HCT116 (cell line): ENCODE measurements around the gene FLVCR1. TPM values are rescaled to one million over a fixed set of nuclear protein-coding genes. Genes with fewer than 3 reads are reported as not detected.

Source experiments
- ATAC-seq: fragments of 200-7000 bp; cut with Tn5 transposase; 2 replicates; pipeline ENCODE4 v1.9.1; 2020; ENCODE audit warnings: mild to moderate bottlenecking, moderate library complexity
- BruUV-seq: library from RNA; stranded (reverse); fragments of 400-500 nt; replicated peaks from 2 replicates; lab custom pipeline; 2021; lab: Mats Ljungman, UMichigan
- CTCF ChIA-PET: fragments of 300-600 bp; sonication (Branson Sonifier 250); formaldehyde crosslinking; loops from one replicate; lab custom pipeline; 2021; ENCODE audit warnings: antibody characterized with exemption; lab: Charles Lee
- POLR2A ChIA-PET: fragments of 300-600, 350-600 bp; sonication (Branson Sonifier 250); formaldehyde crosslinking; loops from one replicate; lab custom pipeline; 2021; ENCODE audit warnings: antibody characterized with exemption; lab: Charles Lee
- RAD21 ChIA-PET, 2 experiments: fragments of 300-600 bp; sonication (Branson Sonifier 250); formaldehyde crosslinking; loops; one replicate each; lab custom pipeline; 2023; ENCODE audit warnings: low total read pairs in 2 of 2; ENCODE audit not compliant: uncharacterized antibody in 2 of 2, unreplicated experiment in 2 of 2, low non-redundant PET in 1 of 2; lab: Charles Lee
- DNase-seq: peaks from one replicate; pipeline ENCODE4 v3.0.0-alpha.2; 2010; ENCODE audit warnings: low read depth, low spot score
- H2AFZ ChIP-seq: fragments of 200-600 bp; shearing (Covaris generic), sonication (generic); 2 replicates; pipeline ENCODE4 v1.6.1; 2017; ENCODE audit warnings: low read depth, mixed run types, mixed read lengths, antibody characterized with exemption, low read length; ENCODE audit not compliant: poor library complexity, severe bottlenecking
- H3K27ac ChIP-seq: 2 replicates; pipeline ENCODE4 v1.5.1; 2012; ENCODE audit warnings: low read depth, low read length
- H3K27me3 ChIP-seq: fragments of 200-600 bp; sonication (generic); 2 replicates; pipeline ENCODE4 v1.6.1; 2016; ENCODE audit warnings: mixed run types, low read length, mixed read lengths; ENCODE audit not compliant: insufficient read depth
- H3K36me3 ChIP-seq, 2 experiments: fragments of 200-500 bp in 1 of 2; fragments of 200-600 bp in 1 of 2; sonication (Bioruptor generic) in 1 of 2; sonication (generic) in 1 of 2; 2 replicates each; pipeline versions ENCODE4 v1.5.1 to v1.6.1; 2014 to 2016; ENCODE audit warnings: low read length in 2 of 2, inconsistent platforms in 1 of 2, mixed read lengths in 1 of 2, mixed run types in 1 of 2; ENCODE audit not compliant: insufficient read depth in 2 of 2, control insufficient read depth in 1 of 2
- H3K4me1 ChIP-seq, 2 experiments: fragments of 200-600 bp in 1 of 2; sonication (generic) in 1 of 2; 2 replicates each; pipeline versions ENCODE4 v1.5.1 to v1.6.1; 2012 to 2017; ENCODE audit warnings: low read length in 2 of 2, inconsistent platforms in 1 of 2, mild to moderate bottlenecking in 1 of 2, mixed read lengths in 1 of 2, mixed run types in 1 of 2, moderate library complexity in 1 of 2; ENCODE audit not compliant: insufficient read depth in 2 of 2, control insufficient read depth in 1 of 2
- H3K4me2 ChIP-seq: fragments of 200-600 bp; sonication (generic); 2 replicates; pipeline ENCODE4 v1.6.1; 2017; ENCODE audit warnings: mixed run types, low read length, mixed read lengths
- H3K4me3 ChIP-seq, 2 experiments: fragments of 200-600 bp in 1 of 2; sonication (generic) in 1 of 2; replicated peaks in 1 of 2; 2 replicates each; pipeline ENCODE4 v1.5.1; 2011 to 2016; ENCODE audit warnings: low read length in 2 of 2, control low read depth in 1 of 2, low read depth in 1 of 2, mild to moderate bottlenecking in 1 of 2, mixed read lengths in 1 of 2, mixed run types in 1 of 2
- H3K79me2 ChIP-seq: fragments of 200-600 bp; sonication (generic); 2 replicates; pipeline ENCODE4 v1.6.1; 2017; ENCODE audit warnings: mild to moderate bottlenecking, mixed run types, low read length, moderate library complexity, mixed read lengths; ENCODE audit not compliant: insufficient read depth
- H3K9ac ChIP-seq: fragments of 200-600 bp; sonication (generic); 2 replicates; pipeline ENCODE4 v1.6.1; 2016; ENCODE audit warnings: low read length, mixed read lengths
- H3K9me2 ChIP-seq: fragments of 200-600 bp; sonication (generic), shearing (Covaris generic); 2 replicates; pipeline ENCODE4 v1.6.1; 2017; ENCODE audit warnings: mixed run types, mild to moderate bottlenecking, moderate library complexity; ENCODE audit not compliant: insufficient read depth
- H3K9me3 ChIP-seq, 2 experiments: fragments of 200-500 bp in 1 of 2; fragments of 200-600 bp in 1 of 2; sonication (Bioruptor generic) in 1 of 2; sonication (generic) in 1 of 2; 2 replicates each; pipeline ENCODE4 v1.6.1; 2014 to 2017; ENCODE audit warnings: low read length in 2 of 2, mixed read lengths in 2 of 2, inconsistent platforms in 1 of 2, low read depth in 1 of 2, mild to moderate bottlenecking in 1 of 2, mixed run types in 1 of 2, moderate library complexity in 1 of 2; ENCODE audit not compliant: control insufficient read depth in 1 of 2, insufficient read depth in 1 of 2
- H4K20me1 ChIP-seq: fragments of 200-600 bp; sonication (generic), shearing (Covaris generic); 2 replicates; pipeline ENCODE4 v1.6.1; 2017; ENCODE audit warnings: mixed run types, mild to moderate bottlenecking, moderate library complexity; ENCODE audit not compliant: insufficient read depth
- ATF3 ChIP-seq: IDR thresholded peaks from 2 replicates; pipeline ENCODE4 v1.6.1; 2012
- CEBPB ChIP-seq: IDR thresholded peaks from 2 replicates; pipeline ENCODE4 v1.6.1; 2012; ENCODE audit warnings: low read depth
- CTCF ChIP-seq, 3 experiments: fragments of 200-600 bp in 1 of 3; sonication (generic) in 1 of 3; IDR thresholded peaks in 2 of 3; conservative IDR thresholded peaks in 1 of 3; 2 replicates each; pipeline ENCODE4 v1.5.1; 2012 to 2017; ENCODE audit warnings: low read depth in 2 of 3, low read length in 2 of 3, antibody characterized with exemption in 1 of 3, borderline replicate concordance in 1 of 3, control low read depth in 1 of 3, mild to moderate bottlenecking in 1 of 3, mixed read lengths in 1 of 3, mixed run types in 1 of 3, moderate library complexity in 1 of 3; ENCODE audit not compliant: insufficient read depth in 1 of 3
- EGR1 ChIP-seq: IDR thresholded peaks from 2 replicates; pipeline ENCODE4 v1.6.1; 2012; ENCODE audit warnings: low read depth
- EZH2 ChIP-seq: fragments of 200-600 bp; sonication (generic); IDR thresholded peaks from 2 replicates; pipeline ENCODE4 v1.6.1; 2017; ENCODE audit warnings: antibody characterized with exemption, mixed run types
- EZH2phosphoT487 ChIP-seq: fragments of 200-600 bp; IDR thresholded peaks from 2 replicates; pipeline ENCODE4 v1.6.1; 2018; ENCODE audit warnings: antibody characterized with exemption, borderline replicate concordance
- FOSL1 ChIP-seq: IDR thresholded peaks from 2 replicates; pipeline ENCODE4 v1.6.1; 2012; ENCODE audit warnings: low read depth
- MAX ChIP-seq: IDR thresholded peaks from 2 replicates; pipeline ENCODE4 v1.6.1; 2012
- POLR2A ChIP-seq: IDR thresholded peaks from 2 replicates; pipeline ENCODE4 v1.7.0; 2011; ENCODE audit warnings: borderline replicate concordance; ENCODE audit not compliant: insufficient read depth, insufficient read length; ENCODE audit errors: extremely low read depth
- POLR2AphosphoS5 ChIP-seq: IDR thresholded peaks from 2 replicates; pipeline ENCODE4 v1.6.1; 2011; ENCODE audit warnings: mild to moderate bottlenecking, low read depth, low read length, moderate library complexity
- ZNF274 ChIP-seq: fragments of 200-500 bp; sonication (Bioruptor generic); IDR thresholded peaks from 2 replicates; pipeline ENCODE4 v1.6.1; 2014; ENCODE audit warnings: mild to moderate bottlenecking, low read depth, low read length, inconsistent platforms
- intact Hi-C: fragments of 100-400 bp; cut with micrococcal nuclease; formaldehyde crosslinking; loops from 2 replicates; pipeline ENCODE4 v1.10.0; 2022
- total RNA-seq: library from RNA; stranded (reverse); gene quantifications from one replicate; pipeline ENCODE4 v1.2.1, GENCODE V29; 2021; ENCODE audit not compliant: unreplicated experiment

FLVCR1 gene
- total RNA-seq, 1 experiment from 2014 or later: 19.0 TPM

GRCh38 chr1:212917134-212917485, 59.0 kb downstream of the FLVCR1 start:
- Histone ChIP-seq H3K27me3 (no peaks in the 10 kb centered on the region), H2AFZ (no peak overlapping the region), H3K9me3 (no peaks in the 10 kb centered on the region), H3K4me3 (no peak overlapping the region), H3K9me2 (no peaks in the 10 kb centered on the region), H3K4me1 (no peaks in the 10 kb centered on the region), H4K20me1 (no peaks in the 10 kb centered on the region), H3K9ac (no peak overlapping the region), H3K36me3 (no peaks in the 10 kb centered on the region), H3K4me2 (no peak overlapping the region), H3K27ac (no peak overlapping the region), H3K79me2 (no peaks in the 10 kb centered on the region)
- ChIA-PET RAD21 (no interaction called here), CTCF (no interaction called here), POLR2A (no interaction called here)
- ATAC-seq (no peak), DNase-seq (no peak)
- no TSS peak for BruUV-seq
- TF ChIP-seq EZH2 (no peak), POLR2AphosphoS5 (no peak), POLR2A (no peak), ATF3 (no peak)
- intact Hi-C loops: no loop called here

GRCh38 chr1:212917858-212918257, 59.8 kb downstream of the FLVCR1 start:
- BruUV-seq: no TSS peak
- Histone ChIP-seq H3K4me1 (no peaks in the 10 kb centered on the region), H3K9me3 (no peaks in the 10 kb centered on the region), H3K4me2 (no peak overlapping the region), H3K27ac (no peak overlapping the region), H3K9ac (no peak overlapping the region), H3K36me3 (no peaks in the 10 kb centered on the region), H3K79me2 (no peaks in the 10 kb centered on the region), H4K20me1 (no peaks in the 10 kb centered on the region), H2AFZ (no peak overlapping the region), H3K9me2 (no peaks in the 10 kb centered on the region), H3K4me3 (no peak overlapping the region), H3K27me3 (no peaks in the 10 kb centered on the region)
- ATAC-seq (no peak), DNase-seq (no peak)
- intact Hi-C loops: no loop called here
- CTCF ChIA-PET: no interaction called here
- POLR2A ChIA-PET: no interaction called here
- TF ChIP-seq CTCF (IDR thresholded peaks at IDR 0.05 in 2 of 3, conservative IDR thresholded peaks at IDR 0.05 in 1 of 3; ENCODE audit: borderline replicate concordance in 1 of 3, insufficient read depth in 1 of 3, low read depth in 2 of 3, low read length in 2 of 3) (no peak), MAX (no peak), EZH2phosphoT487 (no peak), POLR2A (no peak), EGR1 (no peak), EZH2 (no peak), CEBPB (no peak), FOSL1 (no peak), ZNF274 (no peak)
- RAD21 ChIA-PET: no interaction called here
